NCI-H1417 (cell line): ENCODE data around the gene TFPI.
"Not testable (repeated sequence)": the region's sequence is repeated elsewhere in the genome, so short reads cannot be mapped to it uniquely, and the experiment has no call there.

ENCODE experiments used
- DNase-seq, 3 experiments: peaks; one replicate each; lab custom pipeline; 2025; lab: John Stamatoyannopoulos, UW

The TFPI gene

DNA sequence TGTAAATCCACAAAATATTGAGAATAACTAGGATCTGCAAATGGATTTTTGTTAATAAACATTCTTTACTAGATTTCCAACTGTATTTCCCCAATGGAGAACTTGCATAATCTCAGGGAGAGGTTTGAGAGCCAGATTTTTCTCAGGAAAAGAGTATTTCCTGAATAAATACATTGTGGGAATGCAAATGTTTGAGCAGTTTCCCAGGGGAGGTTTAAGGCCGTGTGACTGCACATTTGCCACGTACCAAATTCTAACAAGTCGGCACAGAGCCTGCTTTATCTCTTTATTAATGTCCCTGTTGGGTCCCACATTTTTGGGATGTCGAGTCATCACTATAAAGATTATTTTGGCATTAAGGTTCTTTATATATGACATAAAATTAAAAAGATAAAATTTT, 27.0 kb downstream of the TFPI start:
- no peak for DNase-seq

DNA sequence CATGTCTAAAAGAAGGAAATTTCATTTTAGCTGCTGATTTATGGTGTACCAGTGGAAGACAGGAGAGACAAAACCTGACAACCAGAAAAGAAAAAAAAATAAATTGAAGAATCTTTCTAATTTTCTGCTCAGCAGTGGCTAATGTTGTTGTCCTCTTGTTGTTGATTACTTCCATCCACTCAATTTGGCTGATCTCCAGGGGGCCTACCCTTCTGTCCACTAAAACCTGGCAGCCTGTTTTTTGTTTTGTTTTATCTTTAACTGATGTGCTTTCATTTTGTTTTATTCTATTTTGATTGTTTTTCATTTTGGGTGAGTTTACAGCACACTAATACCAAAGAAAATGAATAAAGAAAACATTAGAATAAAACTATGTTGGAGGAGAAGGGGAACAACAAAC, 27.4 kb downstream of the TFPI start:
- no peak for DNase-seq

DNA sequence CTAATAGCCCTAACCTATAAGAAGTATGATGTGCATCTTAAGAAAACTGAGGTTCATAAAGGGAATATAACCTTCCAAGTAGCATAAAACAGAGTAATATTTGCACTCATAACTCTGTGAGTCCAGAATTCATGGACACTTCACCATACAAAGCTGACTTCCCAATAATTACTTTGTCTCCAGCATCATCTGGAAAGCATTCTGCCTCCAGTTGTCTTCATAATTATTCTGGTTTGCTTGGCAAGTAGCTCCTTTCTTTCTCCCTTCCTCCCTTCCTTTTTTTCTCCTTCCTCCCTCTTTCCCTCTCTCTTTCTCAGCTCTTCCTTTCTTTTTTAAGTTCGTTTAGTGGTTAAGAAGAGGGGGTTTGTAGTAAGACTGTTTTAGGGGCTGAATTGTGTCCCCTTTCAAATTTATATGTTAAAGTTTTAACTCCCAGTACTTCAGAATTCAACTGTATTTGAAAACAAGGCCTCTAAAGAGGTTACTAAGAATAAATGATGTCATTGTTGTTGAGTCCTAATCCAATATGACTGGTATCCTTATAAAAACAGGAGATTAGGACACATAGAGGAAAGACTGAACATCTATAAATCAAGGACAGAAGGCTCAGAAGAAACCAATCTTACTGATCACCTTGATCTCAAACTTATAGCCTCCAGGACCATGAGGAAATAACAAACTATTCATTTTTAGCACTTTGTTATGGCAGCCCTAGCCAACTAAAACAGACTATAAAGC, 28.9 kb downstream of the TFPI start:
- DNase-seq: no peak

DNA sequence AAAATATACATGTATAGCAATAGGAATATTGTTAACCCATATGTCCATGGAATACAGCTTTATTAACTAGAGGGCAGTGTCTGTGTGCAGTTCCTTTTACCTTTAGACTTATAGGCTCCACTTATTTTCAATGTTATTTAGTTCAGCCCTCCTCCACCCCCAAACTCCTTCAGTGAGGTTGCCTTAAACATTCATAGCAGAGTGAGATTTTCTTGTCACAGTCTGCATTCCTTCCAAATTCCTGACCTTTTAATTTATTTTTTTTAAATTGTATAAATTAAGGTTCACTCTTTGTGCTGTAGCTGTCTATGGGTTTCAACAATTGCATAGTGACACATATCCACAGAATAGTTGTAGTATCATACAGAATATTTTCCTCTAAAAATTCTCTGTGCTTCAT, 30.9 kb downstream of the TFPI start:
- DNase-seq: no peak

DNA sequence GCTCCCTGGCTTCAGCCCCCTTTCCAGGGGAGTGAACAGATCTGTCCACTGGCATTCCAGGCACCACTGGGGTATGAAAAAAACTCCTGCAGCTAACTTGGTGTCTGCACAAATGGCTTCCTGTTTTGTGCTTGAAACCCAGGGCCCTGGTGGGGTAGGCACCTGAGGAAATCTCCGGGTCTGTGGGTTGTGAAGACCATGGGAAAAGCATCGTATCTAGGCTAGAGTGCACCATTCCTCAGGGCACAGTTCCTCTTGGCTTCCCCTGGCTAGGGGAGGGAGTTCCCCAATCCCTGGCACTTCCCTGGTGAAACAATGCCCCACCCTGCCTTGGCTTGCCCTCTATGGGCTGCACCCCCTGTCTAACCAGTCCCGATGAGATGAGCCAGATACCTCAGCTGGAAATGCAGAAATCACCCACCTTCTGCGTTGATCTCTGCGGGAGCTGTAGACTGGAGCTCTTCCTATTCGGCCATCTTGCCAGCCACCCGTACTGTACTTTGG, 34.1 kb downstream of the TFPI start:
- DNase-seq: no peak

DNA sequence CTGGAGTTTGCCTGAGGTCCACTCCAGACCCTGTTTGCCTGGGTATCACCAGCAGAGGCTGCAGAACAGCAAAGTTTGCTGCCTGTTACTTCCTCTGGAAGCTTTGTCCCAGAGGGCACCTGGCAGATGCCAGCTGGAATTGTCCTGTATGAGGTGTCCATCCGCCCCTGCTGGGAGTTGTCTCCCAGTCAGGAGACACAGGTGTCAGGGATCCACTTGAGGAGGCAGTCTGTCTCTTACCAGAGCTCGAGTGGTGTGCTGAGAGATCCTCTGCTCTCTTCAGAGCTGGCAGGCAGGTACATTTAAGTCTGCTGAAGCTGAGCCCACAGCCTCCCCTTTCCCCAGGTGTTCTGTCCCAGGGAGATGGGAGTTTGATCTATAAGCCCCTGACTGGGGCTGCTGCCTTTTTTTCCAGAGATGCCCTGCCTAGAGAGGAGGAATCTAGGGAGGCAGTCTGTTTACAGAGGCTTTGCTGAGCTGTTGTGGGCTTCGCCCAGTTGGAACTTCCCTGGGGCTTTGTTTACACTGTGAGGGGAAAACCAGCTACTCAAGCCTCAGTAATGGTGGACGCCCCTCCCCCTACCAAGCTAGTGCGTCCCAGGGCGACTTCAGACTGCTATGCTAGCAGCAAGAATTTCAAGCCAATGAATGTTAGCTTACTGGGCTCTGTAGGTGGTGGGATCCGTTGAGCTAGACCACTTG, 34.7 kb downstream of the TFPI start:
- peak in 2 of 3 experiments; percentile 12 to 35 for DNase-seq

DNA sequence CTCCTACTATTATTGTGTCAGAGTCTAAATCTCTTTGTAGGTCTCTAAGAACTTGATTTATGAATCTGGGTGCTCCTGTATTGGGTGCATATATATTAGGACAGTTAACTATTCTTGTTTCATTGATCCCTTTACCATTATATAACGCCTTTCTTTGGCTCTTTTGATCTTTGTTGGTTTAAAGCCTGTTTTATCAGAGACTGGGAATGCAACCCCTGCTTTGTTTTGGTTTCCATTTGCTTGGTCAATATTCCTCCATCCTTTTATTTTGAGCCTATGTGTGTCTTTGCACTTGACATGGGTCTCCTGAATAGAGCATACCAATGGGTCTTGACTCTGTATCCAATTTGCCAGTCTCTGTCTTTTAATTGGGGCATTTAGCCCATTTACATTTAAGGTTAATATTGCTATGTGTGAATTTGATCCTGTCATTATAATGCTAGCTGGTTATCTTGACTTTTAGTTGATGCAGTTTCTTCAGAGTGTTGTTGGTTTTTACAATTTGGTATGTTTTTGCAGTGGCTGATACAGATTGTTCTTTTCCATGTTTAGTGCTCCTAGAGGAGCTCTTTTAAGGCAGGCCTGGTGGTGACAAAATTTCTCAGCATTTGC, 36.4 kb downstream of the TFPI start:
- not testable (repeated sequence) for DNase-seq

DNA sequence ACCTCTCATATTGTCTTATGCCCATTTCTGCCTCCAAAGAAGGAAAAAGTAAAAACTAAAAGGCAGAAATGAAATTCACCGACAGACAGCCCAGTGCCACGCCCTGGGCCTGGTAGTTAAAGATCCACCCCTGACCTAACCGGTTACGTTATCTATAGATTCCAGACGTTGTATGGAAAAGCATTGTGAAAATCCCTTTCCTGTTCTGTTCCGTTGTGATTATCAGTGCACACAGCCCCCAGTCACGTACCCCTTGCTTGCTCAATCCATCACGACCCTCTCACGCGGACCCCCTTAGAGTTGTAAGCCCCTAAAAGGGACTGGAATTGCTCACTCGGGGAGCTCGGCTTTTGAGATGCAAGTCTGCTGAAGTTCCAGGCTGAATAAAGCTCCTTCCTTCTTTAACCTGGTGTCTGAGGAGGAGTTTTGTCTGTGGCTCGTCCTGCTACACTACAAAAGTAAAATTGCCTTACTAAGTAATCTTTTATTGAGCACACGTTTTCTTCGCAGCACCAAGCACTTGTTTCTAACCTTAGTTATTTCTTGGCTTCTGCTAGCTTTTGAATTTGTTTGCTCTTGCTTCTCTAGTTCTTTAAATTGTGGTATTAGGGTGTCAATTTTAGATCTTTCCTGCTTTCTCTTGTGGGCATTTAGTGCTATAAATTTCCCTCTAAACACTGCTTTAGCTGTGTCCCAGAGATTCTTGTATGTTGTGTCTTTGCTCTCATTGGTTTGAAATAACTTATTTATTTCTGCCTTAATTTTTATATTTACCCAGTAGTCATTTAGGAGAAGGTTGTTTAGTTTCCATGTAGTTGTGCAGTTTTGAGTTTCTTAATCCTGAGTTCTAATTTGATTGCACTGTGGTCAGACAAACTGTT, 37.4 kb downstream of the TFPI start:
- DNase-seq: not testable (repeated sequence)

DNA sequence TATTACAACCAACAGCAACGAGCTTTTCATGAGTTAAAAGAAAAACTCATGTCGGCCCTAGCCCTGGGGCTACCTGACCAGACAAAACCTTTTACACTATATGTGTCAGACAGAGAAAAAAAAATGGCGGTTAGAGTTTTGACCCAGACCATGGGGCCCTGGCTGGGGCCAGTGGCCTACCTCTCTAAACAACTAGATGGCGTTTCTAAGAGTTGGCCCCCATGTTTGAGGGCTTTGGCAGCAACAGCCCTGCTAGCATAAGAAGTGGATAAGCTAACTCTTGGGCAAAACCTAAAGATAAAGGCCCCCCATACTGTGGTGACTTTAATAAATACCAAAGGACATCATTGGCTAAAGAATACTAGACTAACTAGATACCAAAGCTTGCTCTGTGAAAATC, 39.3 kb downstream of the TFPI start:
- DNase-seq: no peak

DNA sequence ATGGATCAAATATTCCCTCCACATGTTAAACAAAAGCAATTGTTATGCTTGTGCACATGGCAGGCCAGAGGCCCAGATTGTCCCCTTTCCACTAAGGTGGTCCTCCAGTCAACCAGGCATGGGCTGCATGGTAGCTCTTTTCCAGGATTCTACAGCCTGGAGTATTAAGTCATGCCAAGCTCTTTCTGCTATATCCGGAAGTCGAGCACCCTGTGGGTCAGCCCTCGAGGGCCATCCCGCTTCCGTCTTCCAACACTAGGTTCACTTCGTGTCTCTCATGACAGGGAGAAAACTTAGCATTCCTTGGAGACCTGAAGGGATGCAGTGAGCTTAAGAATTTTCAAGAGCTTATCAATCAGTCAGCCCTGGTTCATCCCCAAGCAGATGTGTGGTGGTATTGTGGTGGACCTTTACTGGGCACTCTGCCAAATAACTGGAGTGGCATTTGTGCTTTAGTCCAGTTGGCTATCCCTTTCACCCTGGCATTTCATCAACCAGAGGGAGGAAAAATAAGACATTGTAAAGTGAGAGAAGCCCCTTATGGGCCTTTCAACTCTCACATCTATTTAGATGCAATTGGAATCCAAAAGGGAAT, 39.9 kb downstream of the TFPI start:
- not testable (repeated sequence) for DNase-seq

DNA sequence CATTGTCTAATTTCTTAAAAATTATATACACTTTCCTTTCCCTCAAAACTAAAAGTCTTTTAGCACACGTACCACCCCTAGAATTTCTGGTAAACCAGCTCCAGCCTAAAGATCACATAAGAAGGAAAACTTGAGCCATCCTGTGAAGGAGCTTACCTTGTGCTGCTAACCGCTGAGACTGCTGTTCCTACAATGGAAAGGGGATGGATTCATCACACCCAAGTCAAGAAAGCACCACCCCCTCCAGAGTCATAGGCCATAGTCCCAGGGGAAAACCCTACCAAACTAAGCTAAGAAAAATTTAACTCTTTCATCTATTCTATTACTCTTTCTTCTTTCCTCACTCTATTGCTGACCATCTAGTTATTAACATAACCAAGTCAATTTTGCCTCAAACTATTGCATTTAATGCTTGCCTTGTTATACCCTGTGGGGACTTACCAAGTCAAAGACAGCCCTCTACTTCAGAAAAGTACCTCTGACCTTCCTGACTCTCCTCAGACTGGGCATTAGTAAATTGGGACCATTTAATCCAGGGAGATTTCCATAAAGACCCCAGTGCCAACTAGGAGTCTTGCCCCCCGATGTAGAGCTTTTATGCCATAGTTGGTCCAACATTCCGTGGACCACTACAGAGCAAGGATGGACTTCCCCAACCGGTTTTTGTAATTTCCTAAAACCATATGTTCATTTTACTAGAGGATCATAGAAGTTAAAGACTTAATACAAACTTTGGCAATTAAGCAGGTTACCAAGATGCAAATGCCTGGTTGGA, 40.6 kb downstream of the TFPI start:
- DNase-seq: not testable (repeated sequence)

DNA sequence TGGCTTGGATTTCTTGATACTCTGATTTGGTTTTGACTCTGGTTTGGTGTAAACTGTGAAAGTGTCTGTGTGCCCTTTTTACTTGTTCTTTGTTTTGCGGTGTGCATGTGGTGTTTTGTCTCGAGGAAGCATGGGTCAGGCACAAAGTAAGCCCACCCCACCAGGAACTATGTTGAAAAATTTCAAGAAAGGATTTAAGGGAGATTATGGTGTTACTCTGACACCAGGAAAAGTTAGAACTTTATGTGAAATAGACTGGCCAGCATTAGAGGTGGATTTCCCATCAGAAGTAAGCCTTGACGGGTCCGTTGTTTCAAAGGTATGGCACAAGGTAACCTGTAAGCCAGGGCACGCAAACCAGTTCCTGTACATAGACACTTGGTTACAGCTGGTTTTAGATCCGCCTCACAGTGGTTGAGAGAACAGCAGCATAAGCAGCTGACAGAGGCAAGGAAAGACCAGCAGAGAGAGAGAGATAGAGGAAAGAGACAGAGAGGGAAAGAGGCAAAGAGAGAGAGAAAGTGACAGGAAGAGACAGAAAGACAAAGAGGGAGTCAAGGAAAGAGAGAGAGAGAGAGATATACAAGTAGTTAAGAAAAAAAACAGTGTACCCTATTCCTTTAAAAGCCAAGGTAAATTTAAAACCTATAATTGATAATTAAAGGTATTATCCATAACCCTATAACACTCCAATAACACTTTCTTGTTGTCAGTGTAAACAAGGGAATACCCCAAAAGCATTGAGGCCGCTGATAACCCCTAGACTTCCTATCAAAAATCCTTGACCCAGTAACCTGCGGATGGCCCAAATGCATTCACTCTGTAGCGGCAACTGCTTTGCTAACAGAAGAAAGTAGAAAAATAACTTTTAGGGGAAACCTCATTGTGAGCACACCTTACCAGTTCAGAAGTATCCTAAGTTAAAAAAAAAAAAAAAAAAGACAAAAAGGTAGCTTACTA, 42.6 kb downstream of the TFPI start:
- no peak for DNase-seq

DNA sequence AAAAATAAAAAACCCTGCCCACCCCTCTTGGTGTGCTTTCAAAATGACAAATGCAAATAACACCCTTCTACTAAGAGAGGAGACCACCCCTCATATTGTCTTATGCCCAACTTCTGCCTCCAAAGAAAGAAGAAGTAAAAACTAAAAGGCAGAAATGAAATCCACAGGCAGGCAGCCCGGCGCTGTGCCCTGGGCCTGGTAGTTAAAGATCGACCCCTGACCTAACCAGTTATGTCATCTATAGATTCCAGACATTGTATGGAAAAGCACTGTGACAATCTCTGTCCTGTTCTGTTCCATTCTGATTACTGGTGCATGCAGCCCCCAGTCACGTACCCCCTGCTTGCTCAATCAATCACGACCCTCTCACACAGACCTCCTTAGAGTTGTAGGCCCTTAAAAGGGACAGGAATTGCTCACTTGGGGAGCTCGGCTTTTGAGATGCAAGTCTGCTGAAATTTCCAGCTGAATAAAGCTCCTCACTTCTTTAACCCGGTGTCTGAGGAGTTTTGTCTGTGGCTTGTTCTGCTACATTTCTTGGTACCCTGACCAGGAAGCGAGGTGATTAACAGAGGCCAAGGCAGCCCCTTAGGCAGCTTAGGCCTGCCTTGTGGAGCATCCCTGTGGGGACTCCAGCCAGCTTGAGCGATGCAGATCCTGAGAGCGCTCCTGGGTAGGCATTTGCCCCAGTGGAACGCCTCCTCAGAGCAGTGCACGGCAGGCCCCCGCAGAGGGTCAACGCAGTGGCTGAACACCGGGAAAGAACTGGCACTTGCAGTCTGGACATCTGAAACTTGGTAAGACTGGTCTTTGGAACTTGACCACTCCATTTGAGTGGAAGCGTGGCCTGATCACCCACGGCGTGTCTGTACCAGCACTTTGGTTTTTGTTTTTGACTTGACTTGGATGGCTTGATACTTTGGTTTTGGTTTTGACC, 43.5 kb downstream of the TFPI start:
- DNase-seq: not testable (repeated sequence)

DNA sequence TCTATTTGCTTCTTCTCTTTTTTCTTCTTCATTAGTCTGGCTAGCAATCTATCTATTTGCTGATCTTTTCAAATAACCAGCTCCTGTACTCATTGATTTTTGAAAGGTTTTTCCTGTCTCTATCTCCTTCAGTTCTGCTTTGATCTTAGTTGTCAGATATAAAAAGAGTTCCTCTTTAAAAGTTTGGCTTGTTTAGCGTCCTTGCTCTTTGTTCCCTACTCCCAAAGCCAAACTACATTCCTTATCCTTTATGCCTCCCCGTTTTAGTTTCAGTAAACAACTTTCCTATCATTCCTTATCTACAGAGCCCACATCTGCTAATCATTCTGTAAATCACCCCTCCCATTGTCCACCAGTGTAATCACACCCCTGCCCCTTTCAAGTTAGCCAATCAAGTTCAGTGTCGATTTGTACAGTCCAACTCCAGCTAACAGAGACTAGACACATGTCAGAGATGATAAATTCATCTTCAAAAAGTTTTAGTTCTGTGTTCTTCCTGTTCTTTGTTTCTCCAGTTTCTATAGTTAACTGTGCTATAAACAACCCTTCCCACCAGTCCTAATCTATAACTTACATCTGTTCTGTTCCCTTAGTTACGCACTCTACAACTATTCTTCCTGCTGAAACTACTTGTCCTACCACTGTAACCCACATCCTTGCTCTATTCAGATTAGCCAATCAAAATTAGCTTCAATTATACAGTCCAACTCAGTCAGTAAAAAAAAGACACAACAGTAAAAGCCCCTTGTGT, 44.4 kb downstream of the TFPI start:
- DNase-seq: no peak

DNA sequence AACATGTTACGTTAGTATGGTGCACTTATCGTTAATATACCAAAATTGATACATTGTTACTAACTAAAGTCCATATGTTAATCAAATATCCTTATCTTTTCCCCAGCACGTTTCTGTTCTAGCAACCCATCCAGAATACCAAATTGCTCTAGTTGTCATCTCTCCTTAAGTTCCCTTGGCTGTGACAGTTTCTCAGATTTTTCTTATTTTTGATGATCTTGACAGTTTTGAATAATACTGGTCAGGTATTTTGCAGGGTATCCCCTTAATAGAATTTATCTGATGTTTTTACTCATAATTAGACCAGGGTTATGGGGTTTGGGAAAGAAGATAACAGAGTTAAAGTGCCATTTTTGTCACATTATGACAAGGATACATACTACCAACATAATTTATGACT, 47.8 kb downstream of the TFPI start:
- no peak for DNase-seq

DNA sequence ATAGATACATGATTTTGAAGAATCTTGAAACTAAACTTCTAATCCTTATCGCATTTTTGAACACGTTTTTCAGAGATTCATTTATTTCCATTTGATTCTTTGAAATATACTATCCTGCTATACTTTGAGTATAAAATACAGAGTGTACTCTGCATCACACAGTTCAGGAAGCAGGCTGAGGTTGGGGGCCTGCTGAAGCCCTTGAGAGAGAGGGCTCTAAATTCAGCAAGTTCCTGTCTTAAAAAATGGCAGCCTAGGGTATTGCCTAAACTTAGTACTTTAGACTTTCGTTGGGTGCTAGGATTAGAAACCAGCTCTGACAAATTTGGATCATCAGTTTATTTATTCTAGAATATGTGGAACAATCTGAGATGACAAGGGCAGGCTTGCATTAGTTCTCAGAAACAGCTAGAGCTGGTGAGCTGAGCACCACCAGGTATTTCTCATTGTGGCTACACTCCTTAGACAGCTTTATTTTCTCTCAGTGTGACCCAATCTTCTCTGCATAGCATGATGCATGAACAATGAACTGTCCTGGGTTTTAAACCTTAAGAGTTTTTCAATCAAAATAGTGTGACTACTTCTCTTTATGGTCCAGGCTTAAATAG, 49.1 kb downstream of the TFPI start:
- DNase-seq: no peak

DNA sequence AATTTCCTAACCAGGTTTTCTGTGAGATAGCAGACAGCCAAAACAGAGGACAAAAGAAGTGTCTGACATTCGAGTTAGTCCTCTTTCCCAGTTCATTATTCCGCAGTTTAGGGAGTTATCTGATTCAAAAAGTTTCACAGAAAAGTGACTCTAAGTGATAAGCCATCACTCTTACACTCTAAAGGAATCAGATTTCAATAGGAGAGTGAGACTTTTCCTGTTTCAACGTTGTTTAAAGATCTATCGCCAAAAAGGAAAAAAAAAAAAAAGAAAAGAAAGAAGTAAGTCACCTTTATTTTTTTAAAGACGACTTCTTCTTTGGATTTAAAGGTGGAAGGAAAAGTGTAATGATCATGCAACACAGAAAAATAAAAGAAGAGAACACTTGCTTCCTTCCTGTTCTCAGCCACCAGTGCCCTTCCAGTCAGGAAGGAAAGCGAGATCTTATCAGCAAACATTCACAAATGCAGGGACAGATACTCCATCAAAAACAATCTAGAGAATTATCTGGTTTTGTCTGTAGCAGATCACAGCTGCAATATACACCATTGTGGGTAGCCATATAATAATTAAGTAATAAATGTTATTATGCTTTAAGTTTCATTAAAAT, 49.8 kb downstream of the TFPI start:
- no peak for DNase-seq
